ENCODE measurements around the gene GALNT10. TPM values are rescaled to one million over a fixed set of nuclear protein-coding genes. Genes with fewer than 3 reads are reported as not detected.

The GALNT10 gene
- total RNA-seq, 1 experiment from 2014 or later, result 23.4 TPM

- ChIA-PET CTCF (interaction anchor here (0.8 kb wide), 1 partner anchor 150 kb away, joined by 3 read pairs; no protein-coding TSS in a partner anchor), POLR2A (no interaction called here)
- no peak overlapping the region for H3K4me3 Mint-ChIP-seq (ENCODE audit: unreplicated experiment)
- no peak for DNase-seq
- no peaks in the 10 kb centered on the region for H3K27me3 Mint-ChIP-seq (ENCODE audit: insufficient read depth, unreplicated experiment)
- Histone ChIP-seq H3K9me3 (no peaks in the 10 kb centered on the region), H3K4me3 (ENCODE audit: low read depth, low read length) (no peak overlapping the region), H3K36me3 (ENCODE audit: control insufficient read depth, insufficient read depth, low read length) (no peaks in the 10 kb centered on the region), H3K27me3 (replicated peaks; ENCODE audit: control insufficient read depth, insufficient read depth, low read length) (no peaks in the 10 kb centered on the region), H3K4me1 (0 out of 2 replicates have a peak, but pooled peaks cover 4% of the 10 kb centered on the region)
- no TSS peak for BruUV-seq (replicated peaks)
- no peaks in the 10 kb centered on the region for H3K36me3 Mint-ChIP-seq (ENCODE audit: insufficient read depth, unreplicated experiment)
- TF ChIP-seq CTCF (IDR thresholded peaks at IDR 0.05; ENCODE audit: insufficient read depth in 1 of 2, low read depth in 1 of 2, low read length in 1 of 2, severe bottlenecking in 1 of 2, unreplicated experiment in 1 of 2), result no peak
- H3K9me3 Mint-ChIP-seq (ENCODE audit: unreplicated experiment), result no peaks in the 10 kb centered on the region
- H3K27ac Mint-ChIP-seq (ENCODE audit: unreplicated experiment), result no peak overlapping the region
- intact Hi-C loops (cut with micrococcal nuclease; ENCODE audit: unreplicated experiment), result no loop called here
- H3K4me1 Mint-ChIP-seq (ENCODE audit: low read depth, unreplicated experiment), result peaks cover 11% of the 10 kb centered on the region
Measured at GRCh38 chr5:154346427-154346826, 155.9 kb downstream of the GALNT10 start.

- H3K4me1 Mint-ChIP-seq (ENCODE audit: low read depth, unreplicated experiment), result no peaks in the 10 kb centered on the region
- no peaks in the 10 kb centered on the region for H3K36me3 ChIP-seq (ENCODE audit: control insufficient read depth, insufficient read depth, low read length)
- H3K9me3 Mint-ChIP-seq (ENCODE audit: unreplicated experiment), result no peaks in the 10 kb centered on the region
- intact Hi-C loops (cut with micrococcal nuclease; ENCODE audit: unreplicated experiment), result no loop called here
- H3K27me3 Mint-ChIP-seq (ENCODE audit: insufficient read depth, unreplicated experiment), result no peaks in the 10 kb centered on the region
- H3K4me3 ChIP-seq (ENCODE audit: low read depth, low read length), result no peak overlapping the region
- DNase-seq, result no peak
- H3K27me3 ChIP-seq (replicated peaks; ENCODE audit: control insufficient read depth, insufficient read depth, low read length), result no peaks in the 10 kb centered on the region
- H3K9me3 ChIP-seq, result no peaks in the 10 kb centered on the region
- H3K4me1 ChIP-seq, result no peaks in the 10 kb centered on the region
- BruUV-seq (replicated peaks), result no TSS peak
- no peak for TF ChIP-seq CTCF (IDR thresholded peaks at IDR 0.05; ENCODE audit: insufficient read depth in 1 of 2, low read depth in 1 of 2, low read length in 1 of 2, severe bottlenecking in 1 of 2, unreplicated experiment in 1 of 2)
- H3K4me3 Mint-ChIP-seq (ENCODE audit: unreplicated experiment), result no peak overlapping the region
- H3K27ac Mint-ChIP-seq (ENCODE audit: unreplicated experiment), result no peak overlapping the region
- H3K36me3 Mint-ChIP-seq (ENCODE audit: insufficient read depth, unreplicated experiment), result no peaks in the 10 kb centered on the region
- ChIA-PET CTCF (no interaction called here), POLR2A (no interaction called here)
Measured at GRCh38 chr5:154349626-154350264, 159.2 kb downstream of the GALNT10 start.

GRCh38 chr5:154351141-154351540 lies 160.6 kb downstream of the GALNT10 start:
- H3K4me1 ChIP-seq, result no peaks in the 10 kb centered on the region
- no peaks in the 10 kb centered on the region for H3K36me3 ChIP-seq (ENCODE audit: control insufficient read depth, insufficient read depth, low read length)
- Mint-ChIP-seq H3K4me1 (ENCODE audit: low read depth, unreplicated experiment) (no peaks in the 10 kb centered on the region), H3K4me3 (ENCODE audit: unreplicated experiment) (no peak overlapping the region), H3K27ac (ENCODE audit: unreplicated experiment) (no peak overlapping the region), H3K36me3 (ENCODE audit: insufficient read depth, unreplicated experiment) (no peaks in the 10 kb centered on the region), H3K27me3 (ENCODE audit: insufficient read depth, unreplicated experiment) (no peaks in the 10 kb centered on the region), H3K9me3 (ENCODE audit: unreplicated experiment) (no peaks in the 10 kb centered on the region)
- ChIA-PET CTCF (no interaction called here), POLR2A (no interaction called here)
- BruUV-seq (replicated peaks), result no TSS peak
- H3K4me3 ChIP-seq (ENCODE audit: low read depth, low read length), result no peak overlapping the region
- H3K9me3 ChIP-seq, result no peaks in the 10 kb centered on the region
- DNase-seq, result no peak
- intact Hi-C loops (cut with micrococcal nuclease; ENCODE audit: unreplicated experiment), result no loop called here
- H3K27me3 ChIP-seq (replicated peaks; ENCODE audit: control insufficient read depth, insufficient read depth, low read length), result no peaks in the 10 kb centered on the region
- no peak for TF ChIP-seq CTCF (IDR thresholded peaks at IDR 0.05; ENCODE audit: insufficient read depth in 1 of 2, low read depth in 1 of 2, low read length in 1 of 2, severe bottlenecking in 1 of 2, unreplicated experiment in 1 of 2)
